Omental fat pad (tissue), 4 donors: Measurements from ENCODE around the gene PEMT. TPM values are rescaled to one million over a fixed set of nuclear protein-coding genes. Genes with fewer than 3 reads are reported as not detected.

Experiments used
- ATAC-seq: fragments of 150-250 bp; one replicate; pipeline ENCODE4 v1.9.1; 2016; ENCODE audit warnings: mild to moderate bottlenecking, moderate library complexity; ENCODE audit not compliant: low FRiP score
- DNase-seq: peaks from one replicate; pipeline ENCODE4 v3.0.0-alpha.2; 2019; ENCODE audit warnings: low spot score
- total RNA-seq, 4 donors: library from RNA; depleted of rRNA; stranded (reverse); fragments of >200 nt; gene quantifications; one replicate each; pipeline ENCODE4 v1.1.0, GENCODE V29; 2016
- TF ChIP-seq, protein P1 (sequence below), 3 donors: fragments of 450-650 bp; IDR thresholded peaks; one replicate each; pipeline ENCODE4 v1.5.1; 2016 to 2017; ENCODE audit warnings: antibody characterized with exemption in 3 of 3, mild to moderate bottlenecking in 3 of 3, moderate library complexity in 2 of 3

The PEMT gene
- total RNA-seq, 4 donors from 2014 or later = 32.2 to 181 (median 57.1) TPM

DNA sequence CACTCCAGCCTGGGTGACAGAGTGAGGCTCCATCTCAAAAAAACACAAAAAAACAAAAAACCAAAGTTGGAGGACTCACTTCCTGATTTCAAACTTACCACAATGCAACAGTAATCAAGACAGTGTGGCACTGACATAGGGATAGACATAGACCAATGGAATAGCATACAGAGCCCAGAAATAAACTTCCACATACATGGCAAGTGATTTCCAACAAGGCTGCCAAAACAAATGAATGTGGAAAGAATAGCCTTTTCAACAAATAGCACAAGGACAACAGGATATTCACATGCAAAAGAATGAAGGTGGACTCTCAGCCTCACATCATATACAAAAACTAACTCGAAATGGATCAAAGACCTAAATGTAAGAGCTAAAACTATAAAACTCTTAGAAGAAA lies 58.5 kb downstream of the PEMT start:
- TF ChIP-seq, protein P1, sequence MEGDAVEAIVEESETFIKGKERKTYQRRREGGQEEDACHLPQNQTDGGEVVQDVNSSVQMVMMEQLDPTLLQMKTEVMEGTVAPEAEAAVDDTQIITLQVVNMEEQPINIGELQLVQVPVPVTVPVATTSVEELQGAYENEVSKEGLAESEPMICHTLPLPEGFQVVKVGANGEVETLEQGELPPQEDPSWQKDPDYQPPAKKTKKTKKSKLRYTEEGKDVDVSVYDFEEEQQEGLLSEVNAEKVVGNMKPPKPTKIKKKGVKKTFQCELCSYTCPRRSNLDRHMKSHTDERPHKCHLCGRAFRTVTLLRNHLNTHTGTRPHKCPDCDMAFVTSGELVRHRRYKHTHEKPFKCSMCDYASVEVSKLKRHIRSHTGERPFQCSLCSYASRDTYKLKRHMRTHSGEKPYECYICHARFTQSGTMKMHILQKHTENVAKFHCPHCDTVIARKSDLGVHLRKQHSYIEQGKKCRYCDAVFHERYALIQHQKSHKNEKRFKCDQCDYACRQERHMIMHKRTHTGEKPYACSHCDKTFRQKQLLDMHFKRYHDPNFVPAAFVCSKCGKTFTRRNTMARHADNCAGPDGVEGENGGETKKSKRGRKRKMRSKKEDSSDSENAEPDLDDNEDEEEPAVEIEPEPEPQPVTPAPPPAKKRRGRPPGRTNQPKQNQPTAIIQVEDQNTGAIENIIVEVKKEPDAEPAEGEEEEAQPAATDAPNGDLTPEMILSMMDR (IDR thresholded peaks at IDR 0.05) = no peak
- no peak for ATAC-seq
- DNase-seq = no peak

DNA sequence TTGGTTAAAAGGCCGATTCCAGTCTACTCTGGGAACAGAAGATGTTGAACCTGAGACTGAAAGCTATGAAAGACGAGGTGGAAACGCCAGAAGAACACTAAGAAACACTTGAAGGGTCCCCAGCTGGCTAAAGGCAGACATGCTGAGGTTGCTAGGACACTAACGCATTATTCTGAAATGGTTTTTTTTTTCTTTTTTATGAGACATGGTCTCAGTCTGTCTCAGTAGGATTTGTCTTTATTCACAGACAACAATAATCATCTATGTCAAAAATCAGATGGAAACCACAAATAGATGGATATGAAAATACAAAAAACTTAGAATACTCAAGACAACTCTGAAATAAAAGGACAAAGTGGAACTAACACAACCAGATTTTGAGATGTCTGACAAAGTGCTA lies 60.4 kb downstream of the PEMT start:
- ATAC-seq (no peak), DNase-seq (no peak)
- TF ChIP-seq, protein P1 (IDR thresholded peaks at IDR 0.05) = no peak

DNA sequence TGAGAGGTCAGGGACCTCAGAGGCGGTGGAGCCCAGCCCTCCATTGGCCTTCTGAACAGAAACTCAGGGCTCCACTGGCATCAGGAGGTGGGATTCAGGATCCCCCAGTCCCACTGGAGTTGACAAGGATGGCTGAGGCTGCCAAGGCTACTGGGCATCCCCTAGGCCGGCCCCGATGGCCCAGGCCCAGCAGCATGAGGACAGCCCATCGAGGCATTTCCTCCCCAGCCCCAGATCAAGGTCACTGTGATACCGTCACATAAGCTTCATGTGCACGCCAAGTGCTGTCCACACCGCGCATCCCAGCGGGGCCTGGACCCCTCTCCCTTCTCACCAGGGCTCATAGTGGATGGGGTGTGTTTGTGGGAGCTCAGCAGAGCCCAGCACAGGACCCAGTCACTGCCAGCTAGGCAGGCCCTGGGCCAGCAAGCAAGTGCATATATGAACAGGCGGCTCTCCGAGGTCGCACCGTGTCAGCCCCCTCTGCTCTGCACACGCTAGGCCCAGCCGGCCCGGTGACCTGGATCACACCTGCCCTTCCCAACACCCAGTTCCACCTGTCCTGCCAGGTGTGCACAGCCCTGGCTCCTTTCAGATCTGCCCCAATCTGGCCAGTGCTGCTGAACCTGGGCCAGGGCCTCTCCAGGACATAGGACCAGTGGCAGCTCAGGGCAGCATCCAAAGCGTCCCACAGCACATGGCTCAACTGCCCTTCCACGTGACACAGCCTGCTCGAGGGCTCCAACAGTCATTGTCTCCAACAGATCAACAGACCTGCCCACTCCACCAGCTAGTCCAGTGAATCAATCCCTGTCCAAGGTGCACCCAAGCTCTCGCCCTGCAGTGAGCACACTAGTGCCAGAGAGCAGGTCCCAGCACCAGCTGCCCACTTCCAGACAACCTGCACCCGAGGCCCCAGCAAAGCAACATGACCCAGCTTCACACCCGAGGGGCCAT lies 62.5 kb downstream of the PEMT start:
- ATAC-seq = no peak
- no peak for DNase-seq

GRCh38 chr17:17527956-17528500 lies 63.5 kb downstream of the PEMT start:
- TF ChIP-seq, protein P1 (IDR thresholded peaks at IDR 0.05) = no peak
- DNase-seq (no peak), ATAC-seq (no peak)

More for the DNA sequence above, 62.5 kb downstream of the PEMT start:
- TF ChIP-seq, protein P1 (IDR thresholded peaks at IDR 0.05) = no peak

GRCh38 chr17:17527534-17527933 lies 64.0 kb downstream of the PEMT start:
- ATAC-seq (peak; percentile 34), DNase-seq (no peak)
- TF ChIP-seq, protein P1 (IDR thresholded peaks at IDR 0.05) = no peak

DNA sequence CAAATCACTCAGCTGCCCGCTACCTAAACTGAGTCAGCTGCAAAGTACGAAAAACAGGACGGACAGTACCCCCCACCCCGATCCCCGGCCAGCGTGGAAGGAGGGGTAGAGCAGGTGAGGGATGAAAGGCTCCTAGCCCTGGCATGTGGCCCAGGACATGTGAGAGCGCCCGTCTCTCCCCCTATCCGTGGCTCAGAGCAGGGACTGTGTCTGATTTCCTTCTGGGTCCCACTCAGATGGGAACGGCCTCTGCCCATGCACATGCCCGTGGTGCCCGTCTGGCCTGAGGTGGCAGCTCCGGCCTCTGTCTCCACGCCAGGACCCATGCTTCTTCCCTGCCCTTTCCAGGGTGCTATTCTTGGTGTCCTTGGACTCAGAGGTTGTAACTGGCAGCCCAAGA lies 65.1 kb downstream of the PEMT start:
- TF ChIP-seq, protein P1 (IDR thresholded peaks at IDR 0.05) = no peak
- ATAC-seq = no peak
- no peak for DNase-seq
